GM19238 (cell line): Measurements from ENCODE around the gene FAM193A.
"Not testable (repeated sequence)": the region's sequence is repeated elsewhere in the genome, so short reads cannot be mapped to it uniquely, and the experiment has no call there.

ENCODE experiments used
- DNase-seq: peaks from one replicate; pipeline ENCODE4 v3.0.0; 2011; ENCODE audit warnings: low spot score; ENCODE audit not compliant: insufficient read length

FAM193A gene

DNA sequence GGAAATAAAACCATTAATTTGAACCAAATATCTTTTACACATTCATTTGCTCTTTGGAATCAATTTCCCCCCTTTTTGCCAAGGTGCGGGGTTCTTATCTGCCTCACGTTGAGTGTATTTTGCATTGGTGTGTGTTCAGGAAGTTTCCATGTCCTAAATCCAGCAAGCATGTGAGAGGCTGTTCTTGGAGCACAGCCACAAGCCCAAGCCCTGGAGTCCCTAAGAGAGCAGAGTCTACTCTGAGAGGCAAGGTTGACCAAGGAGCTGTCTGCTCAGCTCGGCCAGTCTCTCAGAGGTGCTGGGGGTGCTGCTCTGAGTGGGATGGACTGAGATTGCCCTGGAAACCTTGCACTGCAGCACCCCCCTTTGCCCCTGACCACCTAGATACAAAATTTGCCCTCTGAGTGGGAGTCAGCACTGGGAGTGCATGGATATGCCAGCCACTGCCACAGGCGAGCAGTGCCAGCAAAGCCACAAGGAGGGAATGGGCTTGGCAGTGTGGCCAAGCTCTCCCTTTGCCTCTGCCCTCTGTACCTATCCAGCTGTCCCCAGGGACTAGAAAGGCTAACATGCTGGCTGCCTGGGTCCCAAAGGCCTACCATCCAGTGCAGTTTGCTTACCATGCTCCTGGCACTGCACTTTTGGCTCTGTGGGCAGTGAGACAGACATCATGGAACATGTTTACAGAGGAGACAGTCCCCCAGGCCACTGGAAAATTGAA, 20.5 kb upstream of the FAM193A start:
- no peak for DNase-seq

DNA sequence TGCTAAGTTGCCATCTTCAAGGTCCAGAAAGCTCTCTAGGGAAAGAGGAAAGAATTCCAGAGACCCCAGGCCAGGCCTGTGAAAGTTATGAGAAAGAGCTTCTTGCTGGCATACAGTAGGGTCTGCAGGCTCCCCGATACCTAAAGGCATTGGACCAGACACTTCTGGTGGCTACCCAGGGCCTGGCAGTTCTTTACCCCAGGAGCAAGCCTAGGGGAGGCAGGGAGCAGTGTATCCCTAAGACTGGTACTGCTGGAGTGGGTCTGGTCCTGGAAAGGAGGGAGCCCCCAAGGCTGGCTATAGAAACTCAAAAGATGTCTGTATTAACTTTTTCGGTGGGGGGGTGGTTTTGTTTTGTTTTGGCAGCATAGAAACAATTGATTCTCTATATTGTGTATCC, 19.8 kb upstream of the FAM193A start:
- DNase-seq: no peak

DNA sequence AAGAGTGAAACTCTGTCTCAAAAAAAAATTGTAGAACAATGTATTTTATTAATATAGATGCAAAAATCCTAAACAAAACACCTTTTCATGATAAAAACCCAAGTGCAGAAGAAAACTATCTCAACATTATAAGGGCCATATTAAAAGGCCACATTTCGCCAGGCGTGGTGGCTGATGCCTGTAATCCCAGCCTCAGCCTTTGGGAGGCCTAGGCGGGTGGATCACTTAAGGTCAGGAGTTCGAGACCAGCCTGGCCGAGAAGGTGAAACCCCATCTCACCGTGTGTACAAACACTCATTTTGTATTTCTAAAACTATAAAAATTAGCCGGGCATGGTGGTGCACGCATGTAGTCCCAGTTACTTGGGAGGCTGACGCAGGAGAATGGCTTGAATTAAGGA, 9.9 kb upstream of the FAM193A start:
- DNase-seq: no peak

DNA sequence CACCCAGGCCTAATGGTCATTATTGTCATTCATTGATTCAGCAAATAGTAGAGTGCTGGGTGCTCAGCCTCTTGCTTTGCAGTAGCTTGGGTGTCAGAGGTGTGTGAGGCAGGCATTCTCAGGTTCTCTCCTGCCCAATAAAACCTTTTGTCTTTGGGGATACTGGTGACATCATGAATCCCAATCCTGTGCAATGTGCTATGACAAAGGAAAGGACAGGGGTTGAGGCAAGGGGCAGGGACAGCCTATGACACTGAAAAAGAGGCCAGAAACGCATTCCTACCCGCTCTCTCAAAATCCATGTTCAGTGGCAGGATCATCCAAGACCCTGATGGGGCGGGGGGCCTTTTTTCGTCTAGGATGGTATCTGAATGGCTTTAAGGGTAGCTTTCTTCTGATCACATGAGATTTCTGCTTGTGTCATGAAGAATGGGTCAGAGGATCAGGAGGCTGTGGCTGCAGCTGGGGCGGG, 1.5 kb upstream of the FAM193A start:
- DNase-seq: no peak

DNA sequence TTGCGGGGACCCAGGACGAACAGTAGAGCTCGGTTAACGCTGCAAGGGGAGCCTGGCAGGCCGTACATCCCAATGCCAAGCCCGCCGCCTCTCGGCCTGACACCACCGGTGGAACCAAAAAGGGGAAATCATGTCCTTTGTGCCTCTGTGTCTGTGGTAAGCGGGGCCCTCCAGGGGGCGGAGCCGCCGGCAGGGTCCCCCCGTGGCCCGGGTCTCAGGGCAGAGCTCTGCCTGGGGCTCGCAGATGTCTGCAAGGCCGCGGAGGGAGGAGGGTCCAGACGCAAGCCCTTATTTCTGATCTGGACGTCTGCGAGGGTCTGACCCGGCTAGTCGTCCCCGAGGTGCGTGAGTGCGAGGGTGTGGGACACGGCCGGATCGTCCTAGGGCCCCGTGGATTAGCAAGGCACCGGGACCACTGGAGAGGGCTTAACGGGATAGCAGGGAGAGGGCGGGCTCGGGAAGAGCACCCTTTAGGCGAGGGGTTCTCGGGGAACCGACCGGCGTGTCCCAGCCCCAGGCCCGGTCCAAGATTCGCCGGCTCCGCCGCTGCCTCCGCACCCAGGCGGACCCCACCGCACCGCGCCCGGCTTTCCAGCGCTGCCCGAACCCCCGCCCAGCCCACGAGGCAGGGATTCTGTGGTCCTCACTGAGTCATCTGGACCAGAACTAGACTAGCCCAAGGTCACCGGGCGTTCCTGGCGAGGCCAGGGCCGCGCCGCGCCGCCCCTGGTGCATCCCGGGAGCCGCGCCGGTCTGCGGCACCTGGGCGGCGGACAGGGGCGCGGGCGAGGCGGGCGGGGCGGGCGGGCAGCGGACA, 863 bp upstream of the FAM193A start:
- DNase-seq: peak; percentile 17

DNA sequence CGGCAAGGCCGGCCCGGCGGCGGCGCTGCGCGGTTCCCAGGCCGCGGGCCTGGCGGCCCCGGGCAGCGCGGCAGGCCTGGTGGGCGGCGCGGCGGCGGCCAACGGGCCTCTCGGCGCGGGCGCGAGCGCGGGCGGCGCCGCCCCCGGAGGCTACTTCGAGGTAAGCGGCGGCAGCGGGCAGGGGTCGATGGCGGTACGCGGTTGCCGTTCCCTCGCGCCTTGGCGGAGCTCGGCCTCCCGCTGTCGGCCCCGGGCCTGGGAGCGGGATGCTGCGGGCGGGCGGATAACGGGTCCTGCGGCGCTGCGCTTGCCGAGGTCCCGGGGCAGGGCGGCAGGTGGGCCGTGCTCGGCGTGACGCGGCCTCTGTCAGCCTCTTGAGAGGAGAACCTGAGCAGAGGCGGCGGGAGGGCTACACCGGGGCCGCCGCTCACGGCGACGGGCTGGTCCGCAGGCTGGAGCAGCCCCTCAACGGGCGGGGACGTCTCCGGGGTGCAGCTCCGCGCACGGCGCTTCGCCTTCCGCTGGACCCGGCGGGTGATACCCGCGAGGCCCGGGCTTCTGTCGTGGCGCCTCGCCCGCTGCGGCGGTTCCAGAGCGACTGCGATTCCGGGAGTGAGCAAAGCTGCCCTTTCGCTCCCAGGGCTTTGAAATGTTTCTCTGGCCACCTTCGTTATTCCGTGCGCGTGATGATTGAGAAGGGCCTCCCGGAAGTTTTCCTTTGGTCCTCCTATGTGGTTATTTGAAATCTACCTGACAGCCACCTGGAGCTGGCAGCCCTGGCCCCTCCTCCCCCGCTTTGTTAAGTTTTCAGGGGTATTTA, 774 bp downstream of the FAM193A start:
- peak; percentile 19 for DNase-seq

DNA sequence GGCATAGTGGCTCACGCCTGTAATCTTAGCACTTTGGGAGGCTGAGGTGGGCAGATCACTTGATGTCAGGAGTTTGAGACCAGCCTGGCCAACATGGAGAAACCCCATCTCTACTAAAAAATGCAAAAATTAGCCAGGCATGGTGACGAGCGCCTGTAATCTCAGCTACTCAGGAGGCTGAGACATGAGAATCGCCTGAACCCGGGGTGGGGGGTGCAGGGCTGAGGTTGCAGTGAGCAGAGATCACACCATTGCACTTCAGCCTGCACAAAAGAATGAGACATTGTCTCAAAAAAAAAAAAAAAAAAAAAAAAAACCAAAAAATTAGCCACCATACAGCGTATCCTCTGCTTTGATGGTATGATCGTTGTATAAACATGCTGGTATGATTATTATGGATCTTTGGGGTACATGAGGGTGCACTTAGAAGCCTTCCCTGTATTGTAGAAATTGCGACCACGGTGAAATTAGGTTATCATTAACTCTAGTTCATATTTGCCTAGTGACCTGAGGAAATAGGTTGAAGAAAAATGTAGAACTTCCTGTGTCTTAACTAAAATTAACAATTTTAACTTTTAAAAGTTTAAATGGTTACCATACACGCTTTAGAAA, 7.2 kb downstream of the FAM193A start:
- DNase-seq: not testable (repeated sequence)

DNA sequence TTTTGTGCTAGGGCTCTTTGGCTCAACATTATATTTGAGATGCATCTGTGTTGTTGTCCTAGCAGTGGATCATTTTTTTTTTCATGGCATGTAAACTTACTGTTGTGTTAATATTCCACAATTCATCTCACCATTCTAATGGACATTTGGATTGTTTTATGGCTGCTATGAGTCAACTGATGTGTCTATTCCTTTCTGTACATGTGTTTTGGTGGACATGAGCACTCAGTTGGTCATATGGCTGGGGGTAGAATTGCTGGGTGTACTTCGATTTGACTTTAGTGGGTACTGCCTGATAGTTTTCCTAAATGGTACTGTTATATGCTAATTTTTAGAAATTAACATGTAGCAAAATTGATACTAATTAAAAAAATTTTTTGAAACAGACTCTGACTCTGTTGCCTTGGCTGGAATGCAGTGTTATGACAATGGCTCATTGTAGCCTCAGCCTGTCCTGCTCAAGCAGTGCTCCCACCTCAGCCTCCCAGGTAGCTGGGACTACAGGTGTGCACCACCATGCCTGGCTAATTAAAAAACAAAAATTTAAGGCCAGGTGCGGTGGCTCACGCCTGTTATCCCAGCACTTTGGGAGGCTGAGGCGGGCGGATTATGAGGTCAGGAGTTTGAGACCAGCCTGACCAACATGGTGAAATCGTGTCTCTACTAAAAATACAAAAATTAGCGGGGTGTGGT, 9.0 kb downstream of the FAM193A start:
- no peak for DNase-seq

DNA sequence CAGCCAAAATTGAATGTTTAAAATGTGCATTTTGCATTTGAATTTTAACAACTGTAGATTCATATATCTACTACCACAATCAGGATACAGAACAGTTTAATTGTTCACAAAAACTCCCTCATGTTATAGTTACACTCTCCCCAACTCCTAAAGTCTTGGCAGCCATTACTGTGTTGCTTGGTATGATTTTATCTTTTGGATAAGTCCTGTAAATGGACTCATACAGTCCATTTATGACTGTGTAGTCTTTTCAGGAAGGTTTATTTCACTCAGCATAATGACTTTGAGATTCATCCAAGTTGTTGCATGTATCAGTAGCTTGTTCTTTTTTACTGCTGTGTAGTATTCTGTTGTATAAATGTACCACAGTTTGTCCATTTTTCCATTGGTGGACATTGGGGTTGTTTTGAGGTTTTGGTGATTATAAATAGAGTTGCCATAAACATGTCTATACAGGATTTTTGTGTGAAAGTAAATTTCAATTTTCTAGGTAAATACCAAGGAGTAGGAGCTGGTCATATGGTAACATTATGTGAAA, 9.9 kb downstream of the FAM193A start:
- no peak for DNase-seq

DNA sequence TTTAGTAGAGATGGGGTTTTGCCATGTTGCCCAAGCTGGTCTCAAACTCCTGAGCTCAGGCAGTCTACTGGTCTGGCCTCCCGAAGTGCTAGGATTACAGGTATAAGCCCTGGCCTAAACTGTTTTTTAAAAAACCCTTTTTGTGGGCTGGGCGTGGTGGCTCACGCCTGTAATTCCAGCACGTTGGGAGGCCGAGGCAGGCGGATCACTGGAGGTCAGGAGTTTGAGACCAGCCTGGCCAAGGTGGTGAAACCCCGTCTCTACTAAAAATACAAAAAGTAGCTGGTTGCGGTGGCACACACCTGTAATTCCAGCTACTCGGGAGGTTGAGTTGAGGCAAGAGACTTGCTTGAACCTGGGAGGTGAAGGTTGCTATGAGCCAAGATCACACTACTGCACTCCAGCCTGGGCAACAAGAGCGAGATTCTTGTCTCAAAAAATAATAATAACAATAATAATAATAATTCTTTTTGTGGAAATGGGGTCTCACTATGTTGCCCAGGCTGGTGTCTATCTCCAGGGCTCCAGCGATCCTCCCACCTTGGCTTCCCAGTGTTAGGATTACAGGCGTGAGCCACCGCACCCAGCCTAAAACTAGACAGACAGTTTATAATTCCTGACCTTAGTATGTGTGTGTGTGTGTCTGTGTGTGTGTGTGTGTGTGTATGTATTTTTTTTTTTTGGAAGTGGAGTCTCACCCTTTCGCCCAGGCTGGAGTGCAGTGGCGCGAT, 10.7 kb downstream of the FAM193A start:
- not testable (repeated sequence) for DNase-seq

DNA sequence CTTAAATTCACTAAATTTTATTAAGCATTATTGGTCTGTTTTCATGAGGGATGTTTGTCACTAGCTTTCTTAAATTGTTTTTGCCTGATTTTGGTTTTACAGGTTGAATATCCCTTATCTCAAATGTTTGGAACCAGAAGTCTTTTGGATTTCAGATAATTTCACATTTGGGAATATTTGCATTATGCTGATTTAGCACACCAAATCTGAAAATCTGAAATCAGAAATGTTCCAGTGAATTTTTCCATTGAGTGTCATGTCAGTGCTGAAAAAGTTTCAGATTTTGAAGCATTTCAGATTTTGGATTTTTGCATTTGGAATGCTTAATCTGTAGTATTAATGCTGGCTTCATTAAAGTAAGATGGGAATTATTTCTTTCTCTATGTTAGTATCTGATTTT, 14.7 kb downstream of the FAM193A start:
- no peak for DNase-seq

DNA sequence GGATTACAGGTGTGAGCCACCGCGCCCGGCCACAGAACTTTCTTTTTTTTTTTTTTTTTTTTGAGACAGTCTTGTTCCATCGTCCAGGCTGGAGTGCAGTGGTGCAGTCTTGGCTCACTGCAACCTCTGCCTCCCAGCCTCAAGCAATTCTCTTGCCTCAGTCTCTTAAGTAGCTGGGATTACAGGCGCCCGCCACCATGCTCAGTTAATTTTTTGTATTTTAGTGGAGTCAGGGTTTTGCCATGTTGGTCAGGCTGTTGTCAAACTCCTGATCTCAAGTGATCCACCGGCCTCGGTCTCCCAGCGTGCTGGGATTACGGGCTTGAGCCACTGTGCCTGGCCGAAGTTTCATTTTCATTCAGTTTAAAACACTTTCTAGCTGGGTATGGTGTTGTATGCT, 16.4 kb downstream of the FAM193A start:
- DNase-seq: no peak

DNA sequence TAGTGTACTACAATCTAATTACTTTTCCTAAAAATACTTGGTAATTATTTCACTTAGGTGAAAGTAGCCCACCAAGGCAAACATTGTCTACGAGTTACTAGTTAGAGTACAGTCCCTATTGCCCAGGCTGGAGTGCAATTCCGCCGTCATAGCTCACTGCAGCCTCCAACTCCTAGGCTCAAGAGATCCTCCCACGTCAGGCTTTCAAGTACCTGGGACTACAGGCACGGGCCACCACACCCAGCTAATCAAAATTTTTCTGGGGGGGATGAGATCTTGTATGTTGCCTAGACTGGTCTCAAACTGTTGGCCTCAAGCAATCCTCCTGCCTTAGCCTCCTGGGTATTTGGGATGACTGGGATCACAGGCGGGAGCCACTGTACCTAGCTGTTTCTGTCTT, 21.9 kb downstream of the FAM193A start:
- no peak for DNase-seq

DNA sequence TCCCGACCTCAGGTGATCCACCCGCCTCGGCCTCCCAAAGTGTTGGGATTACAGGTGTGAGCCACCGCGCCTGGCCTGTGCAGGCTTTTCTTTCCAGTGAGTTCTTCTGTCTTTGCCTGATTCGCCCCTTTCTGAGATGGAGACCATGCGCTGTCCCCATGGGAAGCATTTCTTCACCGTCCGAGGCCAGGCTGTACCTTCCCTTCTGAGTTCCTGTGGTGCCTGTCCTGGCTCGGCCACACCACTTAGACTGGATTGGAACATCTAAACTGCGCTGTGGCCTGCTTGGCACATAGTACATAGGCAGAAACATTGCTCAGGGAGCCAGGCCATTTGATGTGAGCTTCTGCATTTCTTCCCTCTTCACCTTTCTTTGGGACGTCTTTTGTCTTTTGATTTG, 23.7 kb downstream of the FAM193A start:
- DNase-seq: no peak

DNA sequence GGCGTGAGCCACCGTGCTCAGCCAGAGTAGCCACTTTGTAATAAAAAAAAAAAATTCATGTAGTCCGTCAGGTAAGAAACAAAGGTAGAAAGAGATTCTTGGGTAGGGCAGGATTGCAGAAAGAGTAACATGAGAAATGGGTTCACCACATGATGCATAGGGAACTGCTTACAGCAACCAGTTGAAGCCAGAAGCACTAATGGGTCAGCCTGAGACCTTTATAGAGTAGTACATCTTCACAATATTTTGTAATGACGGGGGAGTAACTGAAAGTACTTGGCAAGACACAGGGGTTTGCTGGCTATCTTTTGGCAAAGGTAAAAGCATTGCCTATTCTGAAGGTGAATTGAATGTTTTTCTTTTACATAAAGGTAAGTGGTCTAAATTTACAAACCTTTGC, 29.1 kb downstream of the FAM193A start:
- no peak for DNase-seq

DNA sequence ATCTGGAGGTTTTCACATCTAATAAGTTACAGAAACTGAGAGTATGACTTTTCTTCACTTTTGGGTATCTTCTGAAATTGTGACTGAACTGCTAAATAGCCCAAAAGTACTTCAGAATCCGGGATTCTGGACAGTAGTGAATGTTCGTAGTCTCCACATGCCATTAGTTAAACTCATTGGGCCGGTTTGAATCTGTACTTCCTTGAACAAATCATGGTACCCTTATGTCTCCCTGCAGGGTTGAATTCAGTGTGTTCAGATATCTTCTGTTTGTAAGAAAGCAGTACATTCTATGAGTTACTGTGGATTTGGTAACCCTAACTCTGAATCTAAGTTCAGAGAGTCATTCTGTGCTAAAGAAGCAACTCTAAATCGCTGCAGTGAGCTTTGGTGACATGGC, 33.6 kb downstream of the FAM193A start:
- DNase-seq: no peak

DNA sequence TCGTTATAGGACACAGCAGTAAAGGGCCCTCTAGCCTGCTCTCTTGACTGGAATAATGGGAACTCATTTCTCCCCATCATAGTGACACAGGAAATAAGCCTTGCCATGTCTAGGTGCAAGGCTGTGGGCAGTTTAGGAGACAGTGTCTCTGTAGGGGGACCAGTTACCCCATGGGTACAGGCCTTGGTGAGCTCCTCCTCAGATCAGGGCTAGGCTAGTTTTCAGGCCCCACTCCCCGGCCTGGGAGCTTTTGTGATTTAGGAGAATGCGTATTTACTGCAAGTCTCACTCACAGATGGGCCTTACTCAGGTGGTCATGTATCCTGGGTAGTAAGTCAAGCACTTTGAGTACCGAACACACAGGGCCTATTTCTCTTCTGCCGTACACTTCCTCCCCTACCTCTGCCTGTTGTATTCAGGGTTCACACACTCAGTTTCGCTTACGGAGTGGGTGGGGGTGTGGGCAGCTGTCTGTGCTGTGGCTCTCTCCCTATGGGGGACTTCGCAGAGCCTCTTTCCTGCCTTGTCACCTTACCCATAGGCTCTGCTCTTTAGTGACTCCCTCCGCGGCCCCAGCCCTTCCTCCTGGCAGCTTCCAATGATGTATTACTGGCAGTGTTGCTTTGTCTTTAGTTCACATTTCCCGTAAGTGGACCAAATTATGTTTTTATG, 34.2 kb downstream of the FAM193A start:
- peak; percentile 81 for DNase-seq

DNA sequence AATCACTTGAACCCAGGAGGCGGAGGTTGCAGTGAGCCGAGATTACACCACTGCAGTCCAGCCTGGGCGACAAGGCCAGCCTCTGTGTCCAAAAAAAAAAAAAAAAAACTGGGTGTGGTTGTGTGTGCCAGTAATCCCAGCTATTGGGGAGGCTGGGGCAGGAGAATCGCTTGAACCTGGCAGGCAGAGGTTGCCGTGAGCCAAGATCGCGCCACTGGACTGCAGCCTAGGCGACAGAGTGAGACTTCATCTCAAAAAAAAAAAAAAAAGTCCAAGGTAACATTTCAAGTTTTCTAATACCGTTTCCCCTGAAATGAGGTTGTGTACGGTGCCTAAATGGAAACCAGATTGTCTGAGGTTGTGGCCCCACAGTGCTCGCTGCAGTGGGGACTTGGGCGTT, 35.6 kb downstream of the FAM193A start:
- DNase-seq: no peak

DNA sequence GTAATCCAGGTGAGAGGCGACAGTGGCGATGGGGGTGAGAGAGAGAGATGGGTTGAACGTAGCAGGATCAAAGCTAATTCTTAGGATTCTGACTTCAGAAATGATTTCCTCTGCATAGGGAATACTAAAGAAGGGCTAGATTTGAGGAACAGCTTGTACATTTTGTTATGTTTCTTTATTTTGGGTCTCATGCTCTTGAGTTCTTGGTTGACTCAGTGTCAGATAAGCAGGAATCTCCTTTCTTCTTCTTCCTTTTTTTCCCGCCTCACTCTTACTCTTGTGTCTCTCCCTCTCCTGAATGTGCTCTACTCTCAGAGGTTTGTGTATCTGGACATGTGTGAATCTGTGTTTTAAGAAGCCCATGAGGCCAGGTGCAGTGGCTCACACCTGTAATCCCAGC, 36.4 kb downstream of the FAM193A start:
- no peak for DNase-seq
